Measurements from ENCODE around the gene MYO1A.

DNA sequence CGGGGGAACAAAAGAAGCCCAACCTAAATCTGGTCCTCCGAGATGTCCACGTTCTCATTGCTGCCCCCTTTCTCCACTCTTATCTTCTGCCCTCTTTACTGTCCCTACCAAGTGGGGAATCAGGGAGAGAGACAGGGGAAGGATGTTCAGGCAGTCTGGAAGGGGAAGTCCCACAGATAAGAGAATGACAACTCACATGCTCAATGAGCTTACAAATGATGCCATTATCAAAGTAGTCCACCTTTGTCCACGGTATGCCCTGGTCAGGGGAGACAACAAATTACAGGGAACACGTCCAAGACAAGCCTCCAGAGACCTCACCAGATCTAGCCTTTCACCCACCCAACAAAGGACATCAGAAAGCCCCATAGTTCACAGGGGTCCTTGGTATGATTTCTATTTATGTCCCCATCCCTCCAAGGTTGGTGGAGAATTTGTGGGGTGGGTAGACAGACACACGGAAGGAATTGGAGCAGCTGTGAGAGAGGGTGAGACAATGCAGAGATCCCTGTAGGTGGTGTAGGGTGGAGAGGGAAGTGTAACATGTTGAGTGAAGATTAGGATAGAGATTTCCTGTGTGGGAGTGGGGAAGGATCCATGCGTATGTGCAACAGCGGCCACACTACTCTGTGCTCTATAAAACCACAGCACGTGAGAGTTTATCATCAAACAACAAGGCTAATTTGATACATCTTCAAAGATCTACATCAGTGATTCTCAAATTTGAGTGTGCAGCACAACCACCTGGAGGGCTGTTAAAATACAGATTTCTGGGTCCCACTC, 10.7 kb downstream of the MYO1A start:
- TF ChIP-seq, protein P1, sequence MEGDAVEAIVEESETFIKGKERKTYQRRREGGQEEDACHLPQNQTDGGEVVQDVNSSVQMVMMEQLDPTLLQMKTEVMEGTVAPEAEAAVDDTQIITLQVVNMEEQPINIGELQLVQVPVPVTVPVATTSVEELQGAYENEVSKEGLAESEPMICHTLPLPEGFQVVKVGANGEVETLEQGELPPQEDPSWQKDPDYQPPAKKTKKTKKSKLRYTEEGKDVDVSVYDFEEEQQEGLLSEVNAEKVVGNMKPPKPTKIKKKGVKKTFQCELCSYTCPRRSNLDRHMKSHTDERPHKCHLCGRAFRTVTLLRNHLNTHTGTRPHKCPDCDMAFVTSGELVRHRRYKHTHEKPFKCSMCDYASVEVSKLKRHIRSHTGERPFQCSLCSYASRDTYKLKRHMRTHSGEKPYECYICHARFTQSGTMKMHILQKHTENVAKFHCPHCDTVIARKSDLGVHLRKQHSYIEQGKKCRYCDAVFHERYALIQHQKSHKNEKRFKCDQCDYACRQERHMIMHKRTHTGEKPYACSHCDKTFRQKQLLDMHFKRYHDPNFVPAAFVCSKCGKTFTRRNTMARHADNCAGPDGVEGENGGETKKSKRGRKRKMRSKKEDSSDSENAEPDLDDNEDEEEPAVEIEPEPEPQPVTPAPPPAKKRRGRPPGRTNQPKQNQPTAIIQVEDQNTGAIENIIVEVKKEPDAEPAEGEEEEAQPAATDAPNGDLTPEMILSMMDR (IDR thresholded peaks at IDR 0.05): no peak
- TF ChIP-seq EZH2 (IDR thresholded peaks at IDR 0.05; ENCODE audit: borderline replicate concordance, insufficient read depth, low read depth, low read length, poor library complexity, severe bottlenecking): no peak

All from B cell (primary cell).